B cell (primary cell): ENCODE measurements around the gene RNF7. TPM values are rescaled to one million over a fixed set of nuclear protein-coding genes. Genes with fewer than 3 reads are reported as not detected.

Experiments used
- ATAC-seq: fragments of 200-7000 bp; cut with Tn5 transposase; one replicate; pipeline ENCODE4 v1.10.0; 2021; ENCODE audit warnings: low read depth, mild to moderate bottlenecking, moderate number of reproducible peaks, moderate library complexity
- CTCF ChIA-PET: fragments of 350-600 bp; sonication (Branson Sonifier 250); formaldehyde crosslinking; loops from one replicate; lab custom pipeline; 2021; ENCODE audit warnings: antibody characterized with exemption, inconsistent platforms; lab: Charles Lee
- POLR2A ChIA-PET: fragments of 350-600 bp; sonication (Branson Sonifier 250); formaldehyde crosslinking; loops from one replicate; lab custom pipeline; 2021; ENCODE audit warnings: antibody characterized with exemption; lab: Charles Lee
- DNase-seq: peaks from one replicate; pipeline ENCODE4 v3.0.0; 2013
- H2AFZ ChIP-seq: 2 replicates; pipeline ENCODE4 v1.6.1; 2012; ENCODE audit warnings: mild to moderate bottlenecking, low read depth, low read length; ENCODE audit not compliant: insufficient read depth, poor library complexity, severe bottlenecking
- H3K27ac ChIP-seq, 2 donors: 1 replicate in 1 of 2; 2 replicates in 1 of 2; pipeline ENCODE4 v1.5.1; 2012 to 2013; ENCODE audit warnings: low read length in 2 of 2, mild to moderate bottlenecking in 2 of 2, moderate library complexity in 1 of 2
- H3K27me3 ChIP-seq, 4 experiments: fragments of 200-600 bp in 1 of 4; sonication (generic) in 1 of 4; replicated peaks in 1 of 4; 1 replicate in 2 of 4; 2 replicates in 2 of 4; pipeline versions ENCODE4 v1.6.1 to v1.7.0; 2013 to 2016; ENCODE audit warnings: low read length in 3 of 4, mild to moderate bottlenecking in 2 of 4, mixed read lengths in 1 of 4, moderate library complexity in 1 of 4; ENCODE audit not compliant: insufficient read depth in 4 of 4, control insufficient read depth in 3 of 4; ENCODE audit errors: control extremely low read depth in 1 of 4
- H3K36me3 ChIP-seq, 2 experiments: replicated peaks in 1 of 2; 1 replicate in 1 of 2; 2 replicates in 1 of 2; pipeline versions ENCODE4 v1.6.1 to v1.7.1; 2013; ENCODE audit warnings: low read length in 1 of 2; ENCODE audit not compliant: insufficient read depth in 2 of 2, control insufficient read depth in 1 of 2; ENCODE audit errors: control extremely low read depth in 1 of 2, extremely low read depth in 1 of 2
- H3K4me1 ChIP-seq, 2 donors: fragments of 200-600 bp in 1 of 2; sonication (generic) in 1 of 2; 1 replicate in 1 of 2; 2 replicates in 1 of 2; pipeline versions ENCODE4 v1.5.1 to v1.6.1; 2013 to 2017; ENCODE audit warnings: low read length in 2 of 2; ENCODE audit not compliant: control insufficient read depth in 2 of 2, insufficient read depth in 2 of 2
- H3K4me2 ChIP-seq: replicated peaks from 2 replicates; pipeline ENCODE3; 2012; ENCODE audit warnings: mild to moderate bottlenecking, low read depth, low read length; ENCODE audit not compliant: poor library complexity, severe bottlenecking
- H3K4me3 ChIP-seq, 5 experiments: fragments of 200-600 bp in 1 of 5; sonication (generic) in 1 of 5; 1 replicate in 3 of 5; 2 replicates in 2 of 5; pipeline versions ENCODE4 v1.5.1 to v1.7.0; 2011 to 2016; ENCODE audit warnings: low read length in 4 of 5, mild to moderate bottlenecking in 4 of 5, low read depth in 2 of 5, control low read depth in 1 of 5, moderate library complexity in 1 of 5; ENCODE audit not compliant: insufficient read depth in 1 of 5; ENCODE audit errors: control extremely low read depth in 1 of 5, extremely low read depth in 1 of 5
- H3K79me2 ChIP-seq: fragments of 200-600 bp; sonication (generic); one replicate; pipeline ENCODE4 v1.6.0; 2016; ENCODE audit warnings: low read length; ENCODE audit not compliant: control insufficient read depth, insufficient read depth
- H3K9ac ChIP-seq: fragments of 200-600 bp; sonication (generic); 2 replicates; pipeline ENCODE4 v1.6.1; 2017; ENCODE audit warnings: mild to moderate bottlenecking, low read length, moderate library complexity
- H3K9me3 ChIP-seq, 3 donors: one replicate each; pipeline versions ENCODE4 v1.6.1 to v1.7.1; 2013; ENCODE audit warnings: low read length in 2 of 3; ENCODE audit not compliant: control insufficient read depth in 2 of 3, insufficient read depth in 1 of 3; ENCODE audit errors: control extremely low read depth in 1 of 3
- H4K20me1 ChIP-seq: 2 replicates; pipeline ENCODE4 v1.6.0; 2012; ENCODE audit warnings: mild to moderate bottlenecking, low read length; ENCODE audit not compliant: insufficient read depth, control insufficient read depth, poor library complexity, severe bottlenecking
- H3K27ac Mint-ChIP-seq: one replicate; pipeline ENCODE4 v1.8.0; 2021; ENCODE audit warnings: mixed read lengths
- H3K27me3 Mint-ChIP-seq: one replicate; pipeline ENCODE4 v1.8.0; 2021; ENCODE audit warnings: mixed read lengths
- H3K4me1 Mint-ChIP-seq: one replicate; pipeline ENCODE4 v1.8.0; 2021; ENCODE audit warnings: mixed read lengths
- H3K4me3 Mint-ChIP-seq: one replicate; pipeline ENCODE4 v1.8.0; 2021; ENCODE audit warnings: mixed read lengths
- H3K9me3 Mint-ChIP-seq: one replicate; pipeline ENCODE4 v1.8.0; 2022; ENCODE audit warnings: mixed read lengths; ENCODE audit not compliant: insufficient read depth
- CTCF ChIP-seq: fragments of 200-600 bp; IDR thresholded peaks from one replicate; pipeline ENCODE4 v1.8.0; 2022; ENCODE audit warnings: antibody characterized with exemption, mild to moderate bottlenecking
- EZH2 ChIP-seq: IDR thresholded peaks from 2 replicates; pipeline ENCODE4 v1.6.1; 2012; ENCODE audit warnings: borderline replicate concordance, low read depth, mild to moderate bottlenecking, moderate library complexity, low read length; ENCODE audit not compliant: insufficient read depth, poor library complexity, severe bottlenecking
- WGBS: methylation state at CpG from one replicate; pipeline ENCODE4 v1.1.5; 2013; ENCODE audit warnings: missing lambda C conversion rate; ENCODE audit not compliant: insufficient coverage; 5-methylcytosine and 5-hydroxymethylcytosine counted together
- intact Hi-C: fragments of 100-400 bp; cut with micrococcal nuclease; formaldehyde crosslinking; loops from one replicate; pipeline ENCODE4 v1.10.0; 2022
- polyA plus RNA-seq: library from polyadenylated mRNA; depleted of rRNA; stranded (reverse); fragments of >200 nt; gene quantifications from 2 replicates; pipeline ENCODE4 v1.2.3, GENCODE V29; 2012
- total RNA-seq, 2 donors: library from RNA; stranded (reverse); fragments of 120-200 nt in 1 of 2; gene quantifications; 1 replicate in 1 of 2; 2 replicates in 1 of 2; pipeline versions ENCODE4 v1.2.3 to v1.2.4, GENCODE V29; 2013 to 2022

The RNF7 gene
- total and polyA plus RNA-seq, 2 donors (not counting 1 experiment from before 2014, with no cell fraction given), result 38.0 to 40.9 TPM

- no peak for ATAC-seq
- 0% methylated on average over 2 of the region's 11 CpGs for WGBS
- POLR2A ChIA-PET, result interaction anchor here (0.6 to 1.7 kb wide), 4 partner anchors 10 to 507 kb away, joined by 3 to 11 read pairs (median 6); partner anchors contain the start of genes ATP1B3 and PXYLP1
- intact Hi-C loops, result loop anchor here (1.0 to 5.0 kb wide), 15 partner anchors 57 to 1263 kb away; partner anchors contain the start of genes ATP1B3, ATR, PXYLP1 and RASA2
- Histone ChIP-seq H3K27ac (peak overlapping the region; percentile 81 to 87), H3K4me2 (peak overlapping the region; percentile 78), H3K4me1 (peaks cover 23 to 30% of the 10 kb centered on the region in 2 donors), H3K4me3 (peak overlapping the region; percentile 93 to 99 (median 95)), H4K20me1 (peaks cover 21% of the 10 kb centered on the region), H3K27me3 (no peaks in the 10 kb centered on the region), H3K36me3 (peaks cover 2 to 3% of the 10 kb centered on the region in 2 experiments), H3K9me3 (no peaks in the 10 kb centered on the region), H2AFZ (peak overlapping the region; percentile 81), H3K9ac (peak overlapping the region; percentile 95), H3K79me2 (peaks cover 54% of the 10 kb centered on the region)
- Mint-ChIP-seq H3K4me3 (peak overlapping the region; percentile 90), H3K27ac (peak overlapping the region; percentile 97), H3K4me1 (peaks cover 46% of the 10 kb centered on the region), H3K9me3 (no peaks in the 10 kb centered on the region), H3K27me3 (no peaks in the 10 kb centered on the region)
- CTCF ChIA-PET, result interaction anchor here (0.8 to 3.6 kb wide), 15 partner anchors 12 to 710 kb away, joined by 3 to 24 read pairs (median 3); partner anchors contain the start of gene ATP1B3
- DNase-seq, result no peak
- TF ChIP-seq CTCF (no peak), EZH2 (no peak)
Observed at GRCh38 chr3:141738891-141739363, 829 bp downstream of the RNF7 start.

- Histone ChIP-seq H3K36me3 (peaks cover 3 to 10% of the 10 kb centered on the region in 2 experiments), H3K9me3 (no peaks in the 10 kb centered on the region), H3K27ac (peak overlapping the region in 1 of 2 donors; percentile 81), H3K79me2 (peaks cover 58% of the 10 kb centered on the region), H3K4me1 (peaks cover 23 to 30% of the 10 kb centered on the region in 2 donors), H2AFZ (no peak overlapping the region), H3K4me2 (peak overlapping the region; percentile 78), H3K4me3 (peak overlapping the region in 1 of 5 experiments; percentile 93), H3K9ac (peak overlapping the region; percentile 95), H3K27me3 (no peaks in the 10 kb centered on the region), H4K20me1 (peaks cover 29% of the 10 kb centered on the region)
- ATAC-seq (no peak), DNase-seq (no peak)
- Mint-ChIP-seq H3K27ac (no peak overlapping the region), H3K27me3 (no peaks in the 10 kb centered on the region), H3K9me3 (no peaks in the 10 kb centered on the region), H3K4me3 (peak overlapping the region; percentile 90), H3K4me1 (peaks cover 53% of the 10 kb centered on the region)
- ChIA-PET CTCF (interaction anchor here (0.7 to 3.6 kb wide), 4 partner anchors 136 to 267 kb away, joined by 4 to 16 read pairs (median 6); no protein-coding TSS in a partner anchor), POLR2A (no interaction called here)
- intact Hi-C loops, result loop anchor here (2.0 to 5.0 kb wide), 7 partner anchors 162 to 1263 kb away; partner anchors contain the start of genes ATR, RASA2, TFDP2 and U2SURP
- WGBS, result 64% methylated on average over 2 of the region's 2 CpGs
- TF ChIP-seq CTCF (no peak), EZH2 (no peak)
Observed at GRCh38 chr3:141739731-141740130, 1.6 kb downstream of the RNF7 start.
